ENCODE data around the gene KTI12.

DNA sequence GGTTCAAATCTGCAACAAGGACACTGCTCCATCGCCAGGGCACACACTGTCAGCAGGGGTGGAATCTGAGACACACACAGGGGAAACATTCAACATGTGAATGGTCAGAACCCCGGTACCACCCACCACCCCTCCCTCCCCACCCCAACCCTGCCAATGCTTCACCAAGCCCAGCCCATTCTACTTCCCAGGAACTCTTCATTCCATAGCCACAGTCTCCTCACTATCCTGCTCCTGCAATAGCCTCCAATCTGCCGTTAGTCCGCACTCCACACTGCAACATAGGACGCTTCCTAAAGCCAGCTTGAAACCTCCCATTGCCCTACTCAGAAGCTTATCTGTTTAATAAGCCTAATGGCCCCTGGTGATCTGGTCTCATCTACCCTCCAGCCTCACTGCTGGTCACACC is 35.6 kb downstream of the KTI12 start:
- TF ChIP-seq EZH2phosphoT487 (IDR thresholded peaks at IDR 0.05; ENCODE audit: low read length) (no peak), EZH2 (optimal IDR thresholded peaks at IDR 0.05; ENCODE audit: low read depth, low read length) (no peak)

Data from MM.1S (cell line).